GM21390 (cell line): ENCODE data around the gene GALNT6.

ENCODE experiments used
- ATAC-seq: cut with Tn5 transposase; IDR thresholded peaks from one replicate; pipeline ENCODE4 v1.9.1; 2021; ENCODE audit not compliant: unreplicated experiment

GALNT6 gene

GRCh38 chr12:51381226-51382079 lies 9.8 kb downstream of the GALNT6 start:
- no peak for ATAC-seq

- no peak for ATAC-seq
Measured at GRCh38 chr12:51379571-51379970, 11.6 kb downstream of the GALNT6 start.

- no peak for ATAC-seq
Measured at GRCh38 chr12:51378749-51379148, 12.5 kb downstream of the GALNT6 start.

GRCh38 chr12:51377099-51377984 lies 13.9 kb downstream of the GALNT6 start:
- ATAC-seq: no peak

- ATAC-seq: no peak
Measured at GRCh38 chr12:51374856-51375255, 16.4 kb downstream of the GALNT6 start.

GRCh38 chr12:51374361-51374760 lies 16.8 kb downstream of the GALNT6 start:
- ATAC-seq: no peak

- ATAC-seq: no peak
Measured at GRCh38 chr12:51373187-51373586, 18.0 kb downstream of the GALNT6 start.

- ATAC-seq: no peak
Measured at GRCh38 chr12:51372021-51372420, 19.2 kb downstream of the GALNT6 start.

GRCh38 chr12:51371295-51371953 lies 19.8 kb downstream of the GALNT6 start:
- ATAC-seq: no peak

- no peak for ATAC-seq
Measured at GRCh38 chr12:51370667-51371066, 20.5 kb downstream of the GALNT6 start.

GRCh38 chr12:51369581-51369980 lies 21.6 kb downstream of the GALNT6 start:
- ATAC-seq: no peak

GRCh38 chr12:51368640-51369517 lies 22.3 kb downstream of the GALNT6 start:
- peak; percentile 97 for ATAC-seq

GRCh38 chr12:51365276-51365675 lies 25.9 kb downstream of the GALNT6 start:
- ATAC-seq: no peak

GRCh38 chr12:51364001-51364400 lies 27.2 kb downstream of the GALNT6 start:
- no peak for ATAC-seq

GRCh38 chr12:51362747-51363342 lies 28.4 kb downstream of the GALNT6 start:
- no peak for ATAC-seq

GRCh38 chr12:51362307-51362706 lies 28.9 kb downstream of the GALNT6 start:
- ATAC-seq: no peak

- no peak for ATAC-seq
Measured at GRCh38 chr12:51361161-51362016, 29.8 kb downstream of the GALNT6 start.

GRCh38 chr12:51360315-51360714 lies 30.9 kb downstream of the GALNT6 start:
- ATAC-seq: no peak

GRCh38 chr12:51359851-51360250 lies 31.4 kb downstream of the GALNT6 start:
- no peak for ATAC-seq
